ENCODE data around the gene NFIB. TPM values are rescaled to one million over a fixed set of nuclear protein-coding genes. Genes with fewer than 3 reads are reported as not detected.

NFIB gene
- total RNA-seq, 1 donor from 2014 or later, result 82.7 TPM

DNA sequence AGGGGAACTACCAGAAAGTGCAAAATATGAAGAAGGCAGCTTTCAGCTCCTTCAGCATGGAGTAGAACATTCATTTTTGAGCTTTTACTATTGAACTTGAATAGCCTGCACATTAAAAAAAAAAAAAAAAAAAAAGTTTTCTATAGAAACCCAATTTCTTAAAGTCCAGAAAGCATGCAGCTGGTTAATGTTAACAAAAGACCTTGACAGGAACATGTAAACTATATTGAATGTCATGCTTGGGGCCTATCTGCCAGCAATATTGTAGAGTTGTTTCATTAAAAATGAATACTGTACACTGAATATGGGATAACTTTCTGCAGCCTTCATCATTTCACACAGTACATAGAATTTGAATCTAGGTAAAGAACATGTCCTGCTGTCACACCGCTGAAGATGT lies 230.6 kb downstream of the NFIB start:
- no peak for DNase-seq (ENCODE audit: low read depth, low spot score)

DNA sequence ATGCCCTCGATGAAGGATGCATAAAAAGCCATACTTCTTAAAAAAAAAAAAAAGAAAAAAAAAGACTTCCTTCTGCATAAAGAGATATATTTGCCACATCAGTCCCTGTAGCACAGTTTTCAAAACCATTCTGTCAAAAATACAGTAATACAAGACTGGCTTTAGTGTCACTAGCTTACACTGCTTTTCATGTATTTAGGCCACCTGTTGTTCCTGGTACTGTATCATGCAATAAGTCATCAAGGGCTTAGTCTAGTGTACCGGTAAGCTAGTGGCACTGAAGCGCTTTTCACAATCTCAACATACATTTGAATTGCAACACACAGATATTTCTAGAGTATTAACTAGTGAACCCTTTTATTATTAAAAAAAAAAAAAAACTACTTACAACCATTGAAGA lies 231.2 kb downstream of the NFIB start:
- DNase-seq (ENCODE audit: low read depth, low spot score), result no peak

DNA sequence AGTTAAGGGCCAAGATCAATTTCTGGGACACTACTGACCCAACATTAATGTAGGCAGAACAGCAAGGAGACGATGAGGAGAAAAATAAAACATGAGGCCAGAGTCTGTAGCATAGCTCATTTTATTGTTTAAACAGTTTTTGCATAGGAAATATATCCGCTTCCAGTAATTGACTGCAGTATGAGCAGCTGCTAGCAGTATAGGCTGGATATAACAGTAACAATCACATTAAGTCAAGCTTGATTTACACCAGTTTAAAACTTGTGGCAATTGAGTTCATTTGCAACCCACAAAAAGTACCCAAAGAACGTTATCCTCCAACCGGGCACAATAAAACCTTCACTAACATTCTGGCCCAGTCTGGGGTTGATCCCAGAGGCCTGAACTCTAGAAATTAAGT lies 232.2 kb downstream of the NFIB start:
- no peak for DNase-seq (ENCODE audit: low read depth, low spot score)

DNA sequence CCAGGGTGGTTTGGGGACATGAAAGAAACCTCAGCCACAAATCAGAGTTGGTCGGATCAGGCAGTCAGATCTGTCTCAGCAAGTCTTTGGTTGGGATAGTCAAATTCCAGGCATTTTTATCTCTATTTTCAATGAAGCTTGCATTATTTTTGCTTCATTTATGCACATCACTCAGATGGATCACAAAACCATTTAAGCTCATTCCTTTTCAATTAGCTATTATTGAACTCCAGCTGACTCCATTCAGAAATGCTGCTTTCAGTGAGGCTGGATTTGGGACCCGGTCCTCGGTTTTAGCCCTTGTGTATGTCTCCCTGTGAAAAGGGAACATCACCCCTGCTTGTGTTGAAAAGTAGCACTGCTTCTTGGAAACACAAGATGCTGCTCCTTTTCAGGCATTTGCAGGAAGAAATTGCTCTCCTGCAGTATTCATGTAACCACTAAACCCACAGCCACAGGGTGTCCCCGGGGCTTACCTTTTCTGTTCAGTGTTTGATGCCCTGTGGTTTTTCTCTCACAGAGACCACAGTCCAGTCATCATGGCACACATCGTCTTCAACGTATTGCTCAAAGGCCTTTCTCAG lies 232.9 kb downstream of the NFIB start:
- DNase-seq (ENCODE audit: low read depth, low spot score), result no peak

DNA sequence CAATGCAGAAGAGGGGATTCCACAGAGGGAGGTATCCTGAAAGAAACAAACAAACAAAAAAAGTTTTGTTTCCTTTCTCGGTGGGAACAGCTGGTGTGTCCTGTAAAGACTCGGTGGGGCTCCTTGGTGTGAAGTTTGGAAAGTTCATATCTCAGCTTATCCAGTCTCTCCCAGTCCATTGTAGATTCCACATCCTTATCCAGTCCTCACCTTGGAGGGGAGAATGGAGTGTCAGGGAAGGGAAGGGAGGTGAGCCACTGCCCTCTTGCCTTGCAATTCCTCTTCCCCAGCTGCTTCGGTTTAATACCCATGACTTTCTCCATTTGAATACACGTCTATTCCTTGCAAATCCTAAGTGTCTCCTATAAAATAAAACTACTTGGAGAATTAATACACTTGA lies 234.5 kb downstream of the NFIB start:
- no peak for DNase-seq (ENCODE audit: low read depth, low spot score)

DNA sequence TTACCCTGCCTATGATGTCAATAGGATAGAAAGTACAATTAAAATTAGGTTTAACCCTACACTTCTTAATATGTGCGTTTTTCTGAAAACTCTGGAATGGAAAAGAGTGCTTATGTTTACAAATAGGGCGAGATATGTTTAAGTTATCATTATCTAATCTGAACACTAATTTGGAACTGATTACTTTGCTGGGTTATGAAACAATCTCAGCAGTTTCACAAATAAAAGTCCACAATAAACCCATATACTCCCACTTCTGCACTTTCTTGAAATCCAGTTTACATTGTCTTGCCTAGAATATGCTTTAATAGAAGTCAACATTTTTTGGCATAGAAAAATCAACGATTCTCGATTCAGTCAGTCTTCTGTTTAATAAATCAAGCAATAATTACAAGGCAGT lies 236.3 kb downstream of the NFIB start:
- DNase-seq (ENCODE audit: low read depth, low spot score), result no peak

DNA sequence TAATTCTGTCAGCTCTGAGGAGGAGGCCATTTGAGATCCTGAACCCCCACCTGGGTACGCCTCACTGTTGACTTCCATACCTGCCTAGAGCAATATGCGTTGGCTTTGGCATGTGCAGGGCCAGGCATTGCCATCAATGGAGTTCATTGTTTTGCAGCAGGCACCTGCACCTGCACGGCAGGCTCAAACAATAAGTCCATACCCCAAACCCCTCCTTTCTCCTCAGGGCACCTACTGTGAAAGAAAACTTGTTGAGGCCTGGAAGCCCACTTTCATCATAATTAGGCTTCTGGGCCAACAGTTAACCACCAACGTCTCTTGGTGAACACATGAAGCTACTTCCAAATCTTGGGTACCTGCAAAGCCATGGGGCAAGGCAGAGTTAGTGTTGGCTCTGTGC lies 238.7 kb downstream of the NFIB start:
- DNase-seq (ENCODE audit: low read depth, low spot score), result no peak

DNA sequence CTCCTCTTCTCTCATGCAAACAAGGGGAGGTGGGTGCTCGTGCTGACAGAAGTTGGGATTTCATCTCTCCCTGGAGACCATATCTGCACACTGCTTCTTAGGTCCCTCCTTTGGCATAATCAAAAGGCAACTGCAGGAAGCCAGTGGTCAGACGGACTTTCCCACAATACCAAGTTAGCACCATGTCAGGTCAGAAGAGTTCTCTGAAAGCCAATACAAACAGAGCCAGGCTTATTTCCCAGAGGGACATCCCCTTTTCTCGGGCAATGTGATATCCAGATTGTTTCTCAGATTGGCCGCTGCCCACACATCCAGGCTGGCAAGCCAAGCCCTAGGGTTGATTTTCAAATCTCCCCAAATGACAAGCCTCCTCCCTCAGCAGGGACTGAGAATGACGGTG lies 241.1 kb downstream of the NFIB start:
- DNase-seq (ENCODE audit: low read depth, low spot score), result no peak

DNA sequence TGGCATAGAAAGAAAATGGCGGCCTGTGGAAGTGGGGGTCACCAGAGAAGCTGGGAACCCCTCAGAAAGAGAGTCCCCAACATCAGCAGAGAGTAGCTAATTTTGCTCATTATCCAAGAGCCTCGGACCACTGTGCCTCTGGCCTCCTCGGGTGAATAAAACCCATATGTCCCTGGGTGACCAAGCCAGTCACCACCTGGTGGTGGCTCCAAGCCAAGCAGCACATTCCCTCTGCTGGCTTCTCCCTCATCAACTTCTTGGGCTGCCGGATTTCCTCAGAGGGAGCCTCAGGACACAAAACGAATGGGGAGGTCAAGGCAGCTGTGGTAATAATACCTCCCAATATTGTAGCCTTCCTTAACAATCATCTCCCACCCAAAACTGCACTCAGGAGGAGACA lies 242.5 kb downstream of the NFIB start:
- DNase-seq (ENCODE audit: low read depth, low spot score), result no peak

DNA sequence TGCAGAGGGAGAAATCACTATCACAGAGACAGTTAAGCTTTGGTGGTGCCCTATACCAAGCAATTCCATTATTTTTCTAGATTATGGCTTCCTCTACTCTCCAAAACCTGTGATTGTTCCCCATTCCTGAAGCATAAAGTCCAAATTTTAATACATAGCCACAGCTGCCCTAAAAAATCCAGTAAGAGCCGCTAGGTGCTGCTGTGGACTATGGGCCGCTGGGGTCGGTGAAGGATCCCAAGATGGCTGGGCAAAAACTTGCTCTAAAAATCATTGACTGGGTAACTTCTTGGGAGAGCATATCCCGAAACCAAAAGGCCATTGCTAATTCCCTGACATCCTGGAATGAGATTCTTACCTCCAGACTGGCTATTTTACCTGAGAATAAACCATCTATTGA lies 245.3 kb downstream of the NFIB start:
- no peak for DNase-seq (ENCODE audit: low read depth, low spot score)

DNA sequence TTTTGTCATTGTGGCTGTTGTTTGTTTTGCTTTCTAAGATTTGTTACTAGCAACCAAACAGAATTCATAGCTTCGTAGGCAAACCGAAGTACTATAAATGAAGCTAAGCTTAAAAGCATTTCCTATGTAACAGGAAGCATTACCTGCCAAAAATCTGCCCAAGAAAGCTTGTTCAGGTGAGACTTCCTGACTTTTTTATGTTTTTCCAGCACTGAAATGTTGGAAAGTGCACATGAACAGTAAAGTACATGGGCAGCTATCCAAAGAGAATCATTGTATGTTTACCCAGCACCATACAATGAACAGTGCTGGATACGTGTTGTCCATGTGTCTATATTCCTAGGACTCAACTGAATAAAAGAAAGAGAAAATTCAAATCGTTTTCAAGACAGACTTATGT lies 247.1 kb downstream of the NFIB start:
- peak; percentile 8 for DNase-seq (ENCODE audit: low read depth, low spot score)

DNA sequence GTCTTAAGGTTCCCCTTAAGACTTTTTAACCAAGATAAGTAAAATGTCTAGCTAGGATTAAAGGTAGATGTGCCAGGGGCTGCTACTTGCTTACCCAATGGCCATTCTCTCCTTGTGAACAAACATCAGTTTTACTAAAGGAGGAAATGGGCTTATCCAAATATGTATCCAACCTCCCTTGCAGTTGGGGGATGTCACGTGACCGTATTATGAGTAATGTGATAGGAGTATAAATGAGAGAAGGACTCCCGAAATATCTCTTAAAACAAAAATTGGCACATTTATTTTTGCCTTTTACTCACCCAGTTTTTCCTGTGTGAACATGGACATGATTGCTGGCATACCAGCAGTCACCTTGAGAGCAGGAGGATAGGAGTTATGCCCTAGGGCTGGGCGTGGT lies 247.9 kb downstream of the NFIB start:
- DNase-seq (ENCODE audit: low read depth, low spot score), result no peak

DNA sequence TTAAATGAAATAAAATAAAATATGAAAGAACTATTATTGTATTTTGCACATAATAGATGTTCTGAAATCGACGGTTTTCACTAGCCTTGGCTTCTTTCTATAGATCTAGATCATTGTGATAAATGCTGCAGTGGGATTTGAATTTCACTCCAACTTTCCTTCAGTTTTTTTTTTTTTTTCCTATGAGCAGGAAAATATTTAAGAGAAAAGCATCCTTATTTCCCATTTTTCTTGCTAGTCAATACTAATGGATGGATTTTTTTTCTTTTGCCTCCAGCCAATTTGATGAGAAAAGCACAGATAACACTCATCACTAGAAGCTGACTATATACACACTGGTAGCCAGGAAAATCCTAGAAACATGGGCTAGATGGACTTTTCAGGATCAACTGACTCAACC lies 249.0 kb downstream of the NFIB start:
- DNase-seq (ENCODE audit: low read depth, low spot score), result no peak

DNA sequence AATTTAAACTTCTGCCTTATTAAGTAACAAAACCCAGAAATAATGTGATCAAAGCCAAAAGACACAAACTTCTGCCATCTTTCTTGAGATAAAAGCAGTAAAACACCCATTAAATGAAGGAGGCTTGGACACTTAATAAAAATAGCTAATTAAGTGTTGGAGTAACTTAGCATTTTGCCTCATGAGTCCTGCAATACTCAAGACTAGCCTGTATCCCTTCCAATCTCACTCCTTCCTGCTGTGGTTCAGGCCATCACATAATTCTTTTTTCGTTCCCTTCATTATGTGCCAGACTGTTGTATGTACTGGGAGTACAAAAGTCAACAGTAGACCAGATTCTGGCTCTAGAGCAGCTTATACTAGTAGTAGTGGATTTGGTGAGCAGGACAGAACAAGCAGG lies 250.2 kb downstream of the NFIB start:
- no peak for DNase-seq (ENCODE audit: low read depth, low spot score)

DNA sequence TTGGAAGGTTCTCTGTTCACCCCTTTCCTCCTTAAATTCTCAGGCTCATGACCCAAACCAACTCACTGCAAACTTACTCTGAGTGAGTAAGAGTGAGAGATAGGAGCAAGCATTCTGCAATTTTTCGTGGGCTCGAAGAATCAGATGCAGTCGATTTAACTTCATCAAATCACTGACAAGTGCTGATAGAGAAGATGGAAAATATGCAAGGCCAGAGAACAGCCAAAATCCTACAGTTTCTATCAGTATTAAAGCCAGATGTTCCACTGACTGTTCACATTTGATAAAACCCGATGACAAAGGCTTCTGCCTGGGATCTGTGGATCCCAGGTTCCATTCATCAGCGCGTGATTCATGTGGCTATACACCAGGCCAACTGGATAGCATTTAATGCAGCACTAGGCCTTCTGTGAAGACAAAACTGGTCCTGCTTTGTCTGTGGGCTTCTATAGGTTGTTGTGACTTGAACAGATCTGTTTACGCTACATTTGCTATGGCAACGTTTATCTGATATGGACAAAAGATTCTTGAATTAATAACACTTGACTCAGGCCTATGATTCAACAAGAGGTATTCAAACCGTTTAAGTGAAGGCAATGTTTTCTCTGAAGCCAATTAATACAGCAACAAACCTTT lies 251.2 kb downstream of the NFIB start:
- no peak for DNase-seq (ENCODE audit: low read depth, low spot score)

DNA sequence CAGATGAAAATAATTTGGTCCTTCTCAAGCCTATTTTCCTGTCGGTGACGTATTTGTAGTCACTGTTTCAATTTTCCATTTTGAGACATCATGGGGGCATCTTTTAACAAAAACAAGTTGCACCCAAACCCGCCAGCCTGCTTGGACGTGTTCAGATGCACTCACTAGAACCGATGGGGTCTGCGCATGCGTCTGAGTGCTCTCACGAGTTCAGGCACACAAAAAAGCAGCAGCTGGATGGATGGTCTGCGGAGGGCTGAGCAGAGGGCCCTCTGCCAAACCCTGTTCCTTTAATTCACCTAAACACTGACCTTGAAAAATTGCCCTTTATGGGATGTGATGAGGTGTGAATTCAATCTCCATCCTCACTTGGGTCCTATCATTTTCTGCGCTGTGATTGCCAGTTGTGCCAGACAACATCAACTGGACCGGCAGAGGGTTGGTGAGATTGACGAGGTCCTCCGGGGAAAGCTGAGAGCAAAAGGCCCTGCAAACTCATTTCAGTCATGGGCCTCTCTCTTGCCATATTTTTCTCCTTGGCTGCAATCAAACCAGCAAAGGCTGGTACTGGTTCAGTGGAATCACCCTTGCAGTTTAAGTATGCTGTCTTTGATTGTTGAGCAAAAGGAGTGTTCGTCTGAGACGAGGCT lies 251.9 kb downstream of the NFIB start:
- DNase-seq (ENCODE audit: low read depth, low spot score), result no peak

DNA sequence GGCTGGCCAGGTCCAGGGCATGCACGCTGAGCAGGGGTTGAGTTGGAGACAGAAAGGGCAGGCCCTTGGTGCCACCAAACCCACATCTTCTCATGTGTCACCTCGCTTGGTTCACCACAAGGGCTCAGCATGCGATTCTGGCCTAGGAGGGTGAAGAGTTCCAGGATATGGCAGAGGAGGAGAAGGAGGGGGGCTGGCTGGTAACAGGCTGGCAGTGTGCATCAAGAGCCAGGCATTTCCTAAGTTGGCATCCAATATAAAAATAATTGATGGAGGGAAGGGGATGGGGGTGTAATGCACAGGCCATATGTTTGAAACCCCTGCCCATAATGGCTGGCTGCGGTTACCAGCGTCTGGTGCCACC lies 255.6 kb downstream of the NFIB start:
- DNase-seq (ENCODE audit: low read depth, low spot score), result no peak

DNA sequence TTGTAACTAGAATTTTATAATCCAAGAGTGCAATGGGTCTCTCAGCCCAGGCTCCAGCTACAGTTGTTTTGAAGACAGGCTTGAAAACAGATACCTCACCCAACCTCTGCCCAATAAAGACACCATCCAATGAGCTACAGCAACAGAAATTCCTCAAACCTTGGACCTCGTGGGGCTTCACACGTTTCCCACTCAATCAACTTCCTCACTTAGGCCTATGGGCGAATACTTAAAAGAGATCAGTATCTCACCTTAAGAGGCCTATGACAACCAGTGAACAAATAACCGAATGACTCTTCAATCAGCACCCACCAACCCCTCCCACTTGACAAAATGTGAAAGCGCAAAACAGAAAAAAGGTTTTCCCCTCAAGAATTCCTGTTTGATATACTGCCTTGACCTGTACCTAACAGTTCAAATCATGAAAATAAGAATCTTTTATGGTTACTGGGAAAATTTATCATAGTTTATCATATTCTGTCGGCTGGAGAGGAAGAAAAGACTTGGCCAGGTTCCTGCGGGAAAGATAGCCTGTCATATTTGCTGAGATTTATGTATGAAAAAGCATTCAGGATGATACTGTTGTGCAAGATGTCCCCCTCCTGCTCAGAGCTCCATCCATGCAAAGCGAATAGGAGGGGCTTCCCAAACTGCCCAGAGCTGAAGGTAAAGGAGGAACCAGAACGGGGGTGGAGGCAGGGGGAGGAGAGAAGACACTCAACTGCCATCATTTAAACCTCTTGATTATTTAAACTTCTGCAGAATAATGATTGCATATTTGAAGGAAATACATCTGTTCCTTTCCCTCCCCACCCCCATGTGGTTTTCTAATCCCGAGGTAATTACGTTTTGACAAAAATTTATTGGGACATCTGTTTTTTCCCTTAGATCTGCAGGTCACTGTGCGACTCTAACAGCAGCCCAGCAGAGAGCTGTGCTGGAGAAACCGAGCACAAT lies 256.3 kb downstream of the NFIB start:
- no peak for DNase-seq (ENCODE audit: low read depth, low spot score)

DNA sequence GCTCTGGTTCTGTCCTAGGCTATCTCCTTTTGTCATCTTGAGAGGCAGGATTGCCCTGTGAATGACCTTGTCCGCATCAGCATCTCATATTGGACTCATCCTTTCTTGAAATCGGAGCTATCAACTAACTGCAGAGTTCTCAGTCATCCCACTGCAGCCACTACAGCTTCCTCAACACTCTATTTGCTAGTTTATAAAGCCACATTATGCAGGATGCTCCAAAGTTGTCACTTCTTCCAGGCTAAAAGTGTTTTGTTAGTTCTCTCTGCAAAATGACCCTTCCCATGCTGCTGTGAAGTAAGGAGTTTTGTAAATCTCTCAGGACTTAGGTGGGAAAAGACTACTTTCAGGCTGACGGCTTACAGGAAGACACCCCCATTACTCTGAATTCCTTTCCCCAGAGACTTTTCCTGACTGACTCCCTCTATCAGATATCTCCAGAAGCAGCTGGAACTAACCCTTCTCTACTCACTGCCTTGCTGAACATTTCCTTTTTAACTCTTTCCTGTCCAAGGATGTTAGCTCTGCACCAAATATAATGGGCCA lies 257.6 kb downstream of the NFIB start:
- peak; percentile 68 for DNase-seq (ENCODE audit: low read depth, low spot score)

DNA sequence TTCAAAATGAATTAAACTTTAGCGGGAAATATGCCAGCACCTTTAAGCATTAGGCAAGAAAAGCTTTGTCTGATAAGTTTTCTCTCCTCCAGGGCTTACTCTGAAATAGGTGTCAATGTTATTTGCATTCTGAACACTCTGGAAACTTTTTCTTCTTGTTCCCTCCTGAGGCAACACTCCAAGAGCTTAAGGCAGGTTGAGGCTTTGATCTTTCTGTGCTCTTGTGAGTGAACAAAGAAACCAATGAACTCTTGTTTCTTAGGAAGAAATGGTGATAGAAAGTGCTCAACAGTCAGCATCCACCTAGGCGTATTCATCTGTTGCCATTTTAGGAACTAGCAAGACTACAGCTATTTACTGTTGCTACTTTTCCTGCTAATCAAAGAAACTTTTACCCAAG lies 259.8 kb downstream of the NFIB start:
- DNase-seq (ENCODE audit: low read depth, low spot score), result no peak

DNA sequence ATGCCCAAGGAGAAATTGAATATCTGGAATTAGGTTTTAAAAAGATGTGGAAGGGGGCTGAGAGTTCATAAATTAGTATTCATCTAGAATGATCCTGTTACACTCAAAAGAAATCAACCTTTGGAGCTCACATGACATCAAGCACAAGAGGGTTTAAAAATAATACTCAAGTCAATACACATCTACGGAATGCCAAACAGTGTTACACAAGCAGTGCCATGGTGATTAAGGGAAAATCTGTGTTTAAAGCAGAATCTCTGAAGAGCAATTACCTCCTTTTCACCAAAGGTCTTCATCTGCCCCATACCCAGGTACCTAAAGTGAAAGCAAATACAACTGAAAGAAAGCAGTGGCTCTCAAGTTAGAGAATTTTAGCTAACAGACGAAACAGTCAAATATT lies 261.6 kb downstream of the NFIB start:
- DNase-seq (ENCODE audit: low read depth, low spot score), result no peak

DNA sequence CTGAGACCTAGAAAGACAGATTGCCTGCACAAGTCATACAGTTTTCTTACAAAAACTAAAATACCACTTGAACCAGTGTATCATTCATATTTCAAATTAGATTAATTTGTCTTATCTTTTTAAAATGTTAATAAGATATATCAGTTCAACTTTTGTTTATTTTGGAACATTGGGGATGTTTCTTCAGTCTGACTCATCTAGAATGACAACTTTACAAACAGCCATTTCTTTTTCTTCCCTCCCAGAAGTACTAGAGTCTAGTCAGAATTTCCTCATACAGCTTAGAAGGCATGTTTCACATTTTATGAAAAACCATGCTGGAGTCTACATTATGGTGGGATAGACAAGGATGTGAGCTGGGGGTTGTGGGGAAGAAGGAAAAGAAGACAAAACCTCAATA lies 262.5 kb downstream of the NFIB start:
- DNase-seq (ENCODE audit: low read depth, low spot score), result no peak

Measured in pulmonary artery endothelial cell (primary cell).